ENCODE measurements around the gene SMCO2.

The SMCO2 gene

GRCh38 chr12:27446436-27446835 is at the start of gene SMCO2:
Gene SMCO2, plus strand, starts transcription at chr12:27446736. Its CDS starts 23,896 bp downstream, at chr12:27470632.
- no peak for DNase-seq

GRCh38 chr12:27398466-27398865 is 48.1 kb upstream of the SMCO2 start:
- DNase-seq: no peak

GRCh38 chr12:27399074-27399473 is 47.5 kb upstream of the SMCO2 start:
- DNase-seq: no peak

GRCh38 chr12:27400856-27401354 is 45.6 kb upstream of the SMCO2 start:
- DNase-seq: no peak

GRCh38 chr12:27412047-27412446 is 34.5 kb upstream of the SMCO2 start:
- no peak for DNase-seq

- no peak for DNase-seq
Observed at GRCh38 chr12:27422697-27423096, 23.8 kb upstream of the SMCO2 start.

GRCh38 chr12:27424631-27425230 is 21.8 kb upstream of the SMCO2 start:
- DNase-seq: no peak

- DNase-seq: no peak
Observed at GRCh38 chr12:27425306-27425705, 21.2 kb upstream of the SMCO2 start.

- no peak for DNase-seq
Observed at GRCh38 chr12:27426743-27427487, 19.6 kb upstream of the SMCO2 start.

GRCh38 chr12:27427824-27428223 is 18.7 kb upstream of the SMCO2 start:
- DNase-seq: no peak

- DNase-seq: no peak
Observed at GRCh38 chr12:27428466-27428865, 18.1 kb upstream of the SMCO2 start.

- no peak for DNase-seq
Observed at GRCh38 chr12:27429606-27430005, 16.9 kb upstream of the SMCO2 start.

GRCh38 chr12:27431185-27431584 is 15.4 kb upstream of the SMCO2 start:
- DNase-seq: no peak

GRCh38 chr12:27434673-27435565 is 11.6 kb upstream of the SMCO2 start:
- DNase-seq: no peak

- DNase-seq: no peak
Observed at GRCh38 chr12:27436029-27436428, 10.5 kb upstream of the SMCO2 start.

- DNase-seq: no peak
Observed at GRCh38 chr12:27436768-27437167, 9.8 kb upstream of the SMCO2 start.

GRCh38 chr12:27437839-27438238 is 8.7 kb upstream of the SMCO2 start:
- DNase-seq: no peak

- no peak for DNase-seq
Observed at GRCh38 chr12:27447761-27448160, 1.2 kb downstream of the SMCO2 start.

- no peak for DNase-seq
Observed at GRCh38 chr12:27449026-27449425, 2.5 kb downstream of the SMCO2 start.

- DNase-seq: no peak
Observed at GRCh38 chr12:27449893-27450534, 3.5 kb downstream of the SMCO2 start.

- no peak for DNase-seq
Observed at GRCh38 chr12:27451036-27451825, 4.7 kb downstream of the SMCO2 start.

- DNase-seq: no peak
Observed at GRCh38 chr12:27453421-27453820, 6.9 kb downstream of the SMCO2 start.

Data from activated CD8-positive, alpha-beta memory T cell treated with anti-CD3 and anti-CD28 coated beads for 24 hours (primary cell).